GM18511 (cell line): ENCODE measurements around the gene OR52E6.

Experiments used
- ATAC-seq: cut with Tn5 transposase; IDR thresholded peaks from one replicate; pipeline ENCODE4 v1.9.1; 2021; ENCODE audit warnings: mild to moderate bottlenecking, moderate library complexity; ENCODE audit not compliant: unreplicated experiment

The OR52E6 gene

DNA sequence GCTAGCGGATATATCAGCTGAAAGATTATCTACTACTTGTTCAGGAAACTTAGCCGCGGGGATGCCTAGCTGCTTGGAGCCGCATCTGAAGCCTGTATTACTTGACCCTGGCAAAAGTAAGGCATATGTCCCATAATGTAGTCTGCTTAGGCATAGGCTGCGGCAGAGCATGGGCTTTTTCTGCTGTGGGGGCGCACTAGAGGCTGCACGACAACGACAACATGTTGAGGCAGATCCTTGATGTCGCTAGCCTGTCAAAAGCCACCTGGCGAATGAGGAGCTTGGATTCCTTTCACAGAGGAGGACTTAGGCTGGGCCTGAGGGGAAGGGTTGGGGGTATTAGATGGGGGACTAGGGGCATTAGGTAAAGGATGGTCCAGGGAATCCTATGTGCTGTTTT, 34.1 kb downstream of the OR52E6 start:
- no peak for ATAC-seq

DNA sequence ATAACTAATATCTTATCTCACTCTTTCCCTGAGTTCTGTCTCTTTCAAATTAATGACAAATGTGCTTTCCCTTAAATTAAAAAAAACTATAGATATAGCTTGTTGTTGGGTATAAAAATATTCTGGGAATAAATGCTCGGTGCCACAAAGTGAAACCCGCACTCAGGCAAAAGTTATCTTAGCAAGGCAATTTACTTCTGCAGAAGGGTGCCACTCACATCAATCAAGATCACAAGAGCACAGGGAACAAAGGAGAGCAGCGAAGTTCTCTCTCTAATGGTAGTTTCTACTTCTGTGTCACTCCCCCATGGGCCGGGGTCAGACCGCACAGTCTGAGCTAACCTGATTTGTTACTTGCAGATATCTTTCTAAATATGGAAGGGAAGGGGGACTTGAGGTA, 37.7 kb downstream of the OR52E6 start:
- ATAC-seq: no peak

DNA sequence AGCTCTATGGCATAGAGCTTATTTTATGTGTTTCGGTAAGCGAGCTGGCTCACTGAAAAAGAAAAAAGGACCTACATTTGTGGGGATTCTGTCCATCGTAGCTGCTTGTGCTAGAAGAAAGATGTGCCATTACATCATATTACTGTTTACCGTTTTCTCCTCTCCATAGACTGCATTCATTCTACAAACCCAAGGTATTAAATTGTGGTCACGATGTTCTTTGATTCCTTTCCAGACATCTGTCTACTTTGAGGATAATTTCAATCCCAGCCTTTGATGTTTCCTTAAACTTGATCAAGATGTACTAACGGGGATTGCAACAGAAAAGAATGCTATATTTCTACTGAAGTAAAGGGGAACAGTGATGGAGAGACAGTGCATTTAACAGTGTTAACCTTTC, 45.2 kb downstream of the OR52E6 start:
- ATAC-seq: no peak

DNA sequence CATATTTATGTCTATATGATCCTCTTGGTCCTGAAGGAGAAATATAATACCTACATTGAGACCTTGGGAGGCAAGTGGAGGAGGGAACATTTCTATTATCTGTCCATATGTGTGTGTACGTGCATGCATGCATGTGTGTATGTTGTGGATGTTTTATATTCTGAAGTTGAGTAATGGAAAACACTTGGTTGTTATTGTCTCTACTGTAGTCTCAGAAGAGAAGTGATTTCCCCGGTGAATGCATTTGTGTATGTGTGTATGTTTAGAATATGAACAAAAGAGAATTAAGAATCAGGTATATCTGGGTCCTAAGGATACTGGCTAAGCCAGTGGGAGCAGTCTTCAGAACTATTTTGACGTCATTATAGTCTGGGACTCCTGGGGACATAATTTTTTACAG, 50.5 kb downstream of the OR52E6 start, which contains the start of gene OR52N1:
Gene OR52N1, minus strand, starts transcription at position 101 of the 400 bp plus-strand sequence. CDS start 2,449 bp downstream, outside the sequence.
- no peak for ATAC-seq
